Embryonic facial prominence (tissue), 1 donor: ENCODE results near the gene HNRNPDL.
A peak's percentile ranks its signal among the peaks of the same experiment; 100 is the strongest.
"Not testable (repeated sequence)": the region's sequence is repeated elsewhere in the genome, so short reads cannot be mapped to it uniquely, and the experiment has no call there.

Experiments
- DNase-seq: peaks from one replicate; pipeline ENCODE4 v3.0.0-alpha.2; 2016; ENCODE audit errors: extremely low spot score

The HNRNPDL gene

GRCh38 chr4:82432596-82432995, 2.3 kb upstream of the HNRNPDL start:
- no peak for DNase-seq

- no peak for DNase-seq
Observed at GRCh38 chr4:82431831-82432230, 1.6 kb upstream of the HNRNPDL start.

- no peak for DNase-seq
Observed at GRCh38 chr4:82430964-82431745, 893 bp upstream of the HNRNPDL start.

GRCh38 chr4:82429728-82430192, 502 bp downstream of the HNRNPDL start:
- no peak for DNase-seq

GRCh38 chr4:82428969-82429727, 1.1 kb downstream of the HNRNPDL start:
- DNase-seq, result peak; percentile 92

GRCh38 chr4:82428526-82428968, 1.7 kb downstream of the HNRNPDL start:
- DNase-seq, result no peak

- no peak for DNase-seq
Observed at GRCh38 chr4:82425478-82425877, 4.8 kb downstream of the HNRNPDL start.

GRCh38 chr4:82423245-82424054, 6.8 kb downstream of the HNRNPDL start:
- no peak for DNase-seq

GRCh38 chr4:82422616-82423015, 7.6 kb downstream of the HNRNPDL start:
- no peak for DNase-seq

- no peak for DNase-seq
Observed at GRCh38 chr4:82421796-82422560, 8.3 kb downstream of the HNRNPDL start.

- DNase-seq, result no peak
Observed at GRCh38 chr4:82419451-82419850, 10.8 kb downstream of the HNRNPDL start.

GRCh38 chr4:82415922-82416365, 14.3 kb downstream of the HNRNPDL start:
- DNase-seq, result no peak

- DNase-seq, result not testable (repeated sequence)
Observed at GRCh38 chr4:82415061-82415460, 15.2 kb downstream of the HNRNPDL start.

- no peak for DNase-seq
Observed at GRCh38 chr4:82403725-82404124, 26.5 kb downstream of the HNRNPDL start.

GRCh38 chr4:82402196-82402775, 28.0 kb downstream of the HNRNPDL start:
- no peak for DNase-seq

- DNase-seq, result no peak
Observed at GRCh38 chr4:82401600-82401999, 28.7 kb downstream of the HNRNPDL start.

- no peak for DNase-seq
Observed at GRCh38 chr4:82398263-82398662, 32.0 kb downstream of the HNRNPDL start.

GRCh38 chr4:82397527-82397926, 32.7 kb downstream of the HNRNPDL start:
- no peak for DNase-seq

- no peak for DNase-seq
Observed at GRCh38 chr4:82394896-82395295, 35.4 kb downstream of the HNRNPDL start.

GRCh38 chr4:82390061-82390460, 40.2 kb downstream of the HNRNPDL start:
- not testable (repeated sequence) for DNase-seq

- DNase-seq, result no peak
Observed at GRCh38 chr4:82388405-82388804, 41.9 kb downstream of the HNRNPDL start.
